HG03378 (cell line): ENCODE results near the gene PODXL.

Experiments
- ATAC-seq: cut with Tn5 transposase; IDR thresholded peaks from one replicate; pipeline ENCODE4 v1.9.1; 2021; ENCODE audit warnings: mild to moderate bottlenecking, moderate library complexity; ENCODE audit not compliant: unreplicated experiment

PODXL gene

GRCh38 chr7:131455001-131455400, 101.4 kb downstream of the PODXL start:
- no peak for ATAC-seq

GRCh38 chr7:131454498-131454897, 101.9 kb downstream of the PODXL start:
- no peak for ATAC-seq
